Right hindlimb (tissue), 1 donor: ENCODE data around the gene IFT172.
A peak's percentile ranks its signal among the peaks of the same experiment; 100 is the strongest.
"Not testable (repeated sequence)": the region's sequence is repeated elsewhere in the genome, so short reads cannot be mapped to it uniquely, and the experiment has no call there.

ENCODE experiments used
- DNase-seq: peaks from one replicate; pipeline ENCODE4 v3.0.0-alpha.2; 2018

Gene IFT172, protein sequence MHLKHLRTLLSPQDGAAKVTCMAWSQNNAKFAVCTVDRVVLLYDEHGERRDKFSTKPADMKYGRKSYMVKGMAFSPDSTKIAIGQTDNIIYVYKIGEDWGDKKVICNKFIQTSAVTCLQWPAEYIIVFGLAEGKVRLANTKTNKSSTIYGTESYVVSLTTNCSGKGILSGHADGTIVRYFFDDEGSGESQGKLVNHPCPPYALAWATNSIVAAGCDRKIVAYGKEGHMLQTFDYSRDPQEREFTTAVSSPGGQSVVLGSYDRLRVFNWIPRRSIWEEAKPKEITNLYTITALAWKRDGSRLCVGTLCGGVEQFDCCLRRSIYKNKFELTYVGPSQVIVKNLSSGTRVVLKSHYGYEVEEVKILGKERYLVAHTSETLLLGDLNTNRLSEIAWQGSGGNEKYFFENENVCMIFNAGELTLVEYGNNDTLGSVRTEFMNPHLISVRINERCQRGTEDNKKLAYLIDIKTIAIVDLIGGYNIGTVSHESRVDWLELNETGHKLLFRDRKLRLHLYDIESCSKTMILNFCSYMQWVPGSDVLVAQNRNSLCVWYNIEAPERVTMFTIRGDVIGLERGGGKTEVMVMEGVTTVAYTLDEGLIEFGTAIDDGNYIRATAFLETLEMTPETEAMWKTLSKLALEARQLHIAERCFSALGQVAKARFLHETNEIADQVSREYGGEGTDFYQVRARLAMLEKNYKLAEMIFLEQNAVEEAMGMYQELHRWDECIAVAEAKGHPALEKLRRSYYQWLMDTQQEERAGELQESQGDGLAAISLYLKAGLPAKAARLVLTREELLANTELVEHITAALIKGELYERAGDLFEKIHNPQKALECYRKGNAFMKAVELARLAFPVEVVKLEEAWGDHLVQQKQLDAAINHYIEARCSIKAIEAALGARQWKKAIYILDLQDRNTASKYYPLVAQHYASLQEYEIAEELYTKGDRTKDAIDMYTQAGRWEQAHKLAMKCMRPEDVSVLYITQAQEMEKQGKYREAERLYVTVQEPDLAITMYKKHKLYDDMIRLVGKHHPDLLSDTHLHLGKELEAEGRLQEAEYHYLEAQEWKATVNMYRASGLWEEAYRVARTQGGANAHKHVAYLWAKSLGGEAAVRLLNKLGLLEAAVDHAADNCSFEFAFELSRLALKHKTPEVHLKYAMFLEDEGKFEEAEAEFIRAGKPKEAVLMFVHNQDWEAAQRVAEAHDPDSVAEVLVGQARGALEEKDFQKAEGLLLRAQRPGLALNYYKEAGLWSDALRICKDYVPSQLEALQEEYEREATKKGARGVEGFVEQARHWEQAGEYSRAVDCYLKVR (N-terminal part only)

DNA sequence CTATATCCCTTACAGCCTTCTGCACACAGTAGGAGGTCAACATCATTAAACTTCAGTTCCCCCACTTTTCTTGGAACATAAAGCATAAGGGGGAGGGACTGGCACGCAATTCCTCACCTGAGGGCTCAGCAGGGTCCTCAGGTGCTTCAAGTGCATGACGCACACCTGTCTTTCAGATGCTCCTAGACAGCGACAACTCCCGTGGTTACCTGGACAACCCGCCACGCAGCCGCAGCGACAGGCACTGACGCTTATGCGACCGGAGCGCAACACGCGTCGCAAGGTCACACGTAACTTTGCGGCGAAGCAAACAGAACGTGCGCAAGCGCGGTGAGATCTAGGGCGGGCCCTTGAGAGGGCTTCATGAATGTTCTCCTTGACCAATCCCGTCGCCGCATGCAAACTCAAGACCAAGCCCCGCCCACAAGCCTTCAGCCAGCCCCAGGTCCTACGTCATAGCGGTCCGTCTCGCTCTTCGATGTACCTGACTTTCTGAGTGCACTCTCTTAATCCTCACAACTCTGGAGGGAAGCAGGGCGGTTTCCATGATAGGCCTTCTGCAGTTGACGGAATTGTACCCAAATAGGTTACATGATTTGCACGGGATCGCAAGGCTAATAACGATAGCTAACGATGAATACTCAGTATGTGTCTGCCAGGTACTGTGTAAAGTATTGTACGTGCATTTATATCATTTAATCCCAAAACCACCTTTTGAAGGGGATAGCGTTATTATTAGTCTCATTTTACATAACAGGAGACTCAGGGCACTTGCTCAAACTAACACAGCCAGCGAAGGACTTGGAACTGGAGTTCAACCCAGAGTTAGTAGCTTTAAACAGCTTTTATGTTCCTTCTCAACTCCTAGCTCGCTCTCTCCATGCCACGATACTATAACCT lies at the start of gene IFT172:
TSS of gene IFT172 (minus strand) at position 246 of the 900 bp plus-strand sequence. CDS start at position 156, 90 bp downstream.
- DNase-seq = peak; percentile 98

- not testable (repeated sequence) for DNase-seq
These were observed 49.4 kb upstream of the IFT172 start for GRCh38 chr2:27538839-27539450.

GRCh38 chr2:27537287-27537686 lies 47.7 kb upstream of the IFT172 start:
- DNase-seq = no peak

GRCh38 chr2:27531983-27532382 lies 42.4 kb upstream of the IFT172 start:
- no peak for DNase-seq

- DNase-seq = no peak
These were observed 37.6 kb upstream of the IFT172 start for GRCh38 chr2:27527182-27527581.

DNA sequence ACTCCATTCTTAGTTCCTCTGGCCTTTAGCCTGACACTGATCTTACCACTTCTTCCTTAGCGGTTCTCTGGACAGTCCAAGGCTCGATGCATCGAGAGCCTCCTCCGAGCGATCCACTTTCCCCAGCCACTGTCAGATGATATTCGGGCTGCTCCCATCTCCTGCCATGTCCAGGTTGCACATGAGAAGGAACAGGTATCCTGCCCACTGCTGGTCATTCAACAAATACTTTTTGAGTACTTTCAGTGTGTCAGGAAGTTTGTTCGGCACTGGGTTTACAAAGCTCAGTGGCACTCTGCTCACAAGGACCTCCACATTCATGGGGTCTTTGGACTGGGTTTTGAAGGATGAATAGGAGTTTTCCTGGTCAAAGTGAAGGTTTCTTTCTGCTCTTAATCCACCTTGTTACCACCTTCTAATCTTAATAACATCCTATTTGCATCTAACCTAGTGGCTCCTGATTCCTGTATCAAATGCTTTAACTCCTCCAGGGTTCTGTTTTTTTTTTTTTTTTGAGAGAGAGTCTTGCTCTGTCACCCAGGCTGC lies 32.9 kb upstream of the IFT172 start:
- no peak for DNase-seq

DNA sequence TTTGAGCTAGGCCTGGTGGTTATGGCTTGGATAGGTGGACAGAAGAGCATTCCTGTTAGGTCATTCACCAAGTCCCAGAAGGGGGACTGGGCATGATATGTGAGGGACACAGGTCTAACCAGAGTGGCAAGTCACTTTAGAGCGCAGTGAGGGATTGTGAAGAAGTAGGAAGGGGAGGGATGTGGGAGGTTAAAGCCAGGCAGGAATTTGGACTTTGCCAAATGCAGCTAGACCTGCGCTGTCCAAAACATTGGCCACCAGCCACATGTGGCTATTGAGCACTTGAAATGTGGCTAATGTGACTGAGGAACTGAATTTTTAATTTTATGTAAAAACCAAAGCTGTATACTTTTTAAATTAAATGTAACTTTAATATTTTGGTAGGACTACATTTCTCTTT lies 30.8 kb upstream of the IFT172 start:
- DNase-seq = no peak

GRCh38 chr2:27518782-27519113 lies 29.2 kb upstream of the IFT172 start:
- DNase-seq = no peak

- DNase-seq = no peak
These were observed 28.7 kb upstream of the IFT172 start for GRCh38 chr2:27518113-27518781.

- no peak for DNase-seq
These were observed 19.8 kb upstream of the IFT172 start for GRCh38 chr2:27509326-27509725.

DNA sequence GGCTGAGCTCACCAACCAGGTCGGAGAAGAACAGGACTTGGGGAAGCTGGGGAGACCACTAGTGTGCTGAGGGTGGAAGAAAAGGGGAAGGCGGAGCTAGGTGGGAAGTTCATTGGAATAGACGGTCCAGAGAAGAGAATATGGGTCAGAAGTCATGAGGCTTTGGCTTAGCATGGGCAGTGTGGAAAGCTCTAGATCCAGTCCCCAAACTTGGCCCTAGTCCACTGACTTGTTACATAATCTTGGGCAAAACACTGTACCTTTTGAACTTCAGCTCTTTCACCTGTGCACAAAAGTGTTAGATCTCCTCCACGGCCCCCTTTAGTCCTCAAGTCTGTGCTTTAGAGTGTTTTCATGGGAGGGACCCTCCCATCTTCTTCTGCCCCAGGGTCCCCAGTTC lies 17.8 kb upstream of the IFT172 start:
- no peak for DNase-seq

GRCh38 chr2:27506587-27506986 lies 17.0 kb upstream of the IFT172 start:
- DNase-seq = no peak

GRCh38 chr2:27502142-27502541 lies 12.6 kb upstream of the IFT172 start:
- DNase-seq = no peak

DNA sequence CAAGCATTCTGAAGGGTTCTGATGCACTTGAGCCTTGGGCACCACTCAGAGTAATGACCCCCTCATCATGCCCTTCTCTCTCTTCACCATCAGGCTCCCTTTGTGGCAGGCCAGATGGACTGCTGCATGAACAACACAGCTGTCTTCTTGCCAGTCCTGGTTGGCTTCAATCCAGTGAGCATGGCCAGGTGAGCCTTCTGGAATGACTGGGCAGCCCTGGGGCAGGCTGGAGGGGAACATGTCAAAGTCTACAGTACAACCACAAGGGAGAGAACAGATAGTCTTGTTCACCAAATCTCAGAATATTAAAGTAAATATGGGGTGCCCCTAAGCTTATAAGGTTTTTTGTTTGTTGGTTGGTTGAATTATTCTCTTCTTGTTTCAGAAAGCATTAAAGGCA lies 11.5 kb upstream of the IFT172 start:
- no peak for DNase-seq

- no peak for DNase-seq
These were observed 9.4 kb upstream of the IFT172 start for GRCh38 chr2:27498975-27499374.

DNA sequence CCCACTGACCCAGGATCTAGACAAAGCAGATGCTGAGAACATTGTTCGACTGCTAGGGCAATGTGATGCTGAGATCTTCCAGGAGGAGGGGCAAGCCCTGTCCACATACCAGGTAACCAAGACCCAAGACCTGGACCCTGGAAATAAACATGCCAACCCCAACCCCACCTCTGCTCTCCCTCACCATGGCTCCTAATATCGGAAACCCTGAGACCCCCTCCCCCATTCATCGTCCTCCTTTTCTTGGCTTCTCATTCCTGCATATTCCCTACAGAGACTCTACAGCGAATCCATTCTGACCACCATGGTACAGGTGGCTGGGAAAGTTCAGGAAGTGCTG lies 7.7 kb upstream of the IFT172 start:
- no peak for DNase-seq

DNA sequence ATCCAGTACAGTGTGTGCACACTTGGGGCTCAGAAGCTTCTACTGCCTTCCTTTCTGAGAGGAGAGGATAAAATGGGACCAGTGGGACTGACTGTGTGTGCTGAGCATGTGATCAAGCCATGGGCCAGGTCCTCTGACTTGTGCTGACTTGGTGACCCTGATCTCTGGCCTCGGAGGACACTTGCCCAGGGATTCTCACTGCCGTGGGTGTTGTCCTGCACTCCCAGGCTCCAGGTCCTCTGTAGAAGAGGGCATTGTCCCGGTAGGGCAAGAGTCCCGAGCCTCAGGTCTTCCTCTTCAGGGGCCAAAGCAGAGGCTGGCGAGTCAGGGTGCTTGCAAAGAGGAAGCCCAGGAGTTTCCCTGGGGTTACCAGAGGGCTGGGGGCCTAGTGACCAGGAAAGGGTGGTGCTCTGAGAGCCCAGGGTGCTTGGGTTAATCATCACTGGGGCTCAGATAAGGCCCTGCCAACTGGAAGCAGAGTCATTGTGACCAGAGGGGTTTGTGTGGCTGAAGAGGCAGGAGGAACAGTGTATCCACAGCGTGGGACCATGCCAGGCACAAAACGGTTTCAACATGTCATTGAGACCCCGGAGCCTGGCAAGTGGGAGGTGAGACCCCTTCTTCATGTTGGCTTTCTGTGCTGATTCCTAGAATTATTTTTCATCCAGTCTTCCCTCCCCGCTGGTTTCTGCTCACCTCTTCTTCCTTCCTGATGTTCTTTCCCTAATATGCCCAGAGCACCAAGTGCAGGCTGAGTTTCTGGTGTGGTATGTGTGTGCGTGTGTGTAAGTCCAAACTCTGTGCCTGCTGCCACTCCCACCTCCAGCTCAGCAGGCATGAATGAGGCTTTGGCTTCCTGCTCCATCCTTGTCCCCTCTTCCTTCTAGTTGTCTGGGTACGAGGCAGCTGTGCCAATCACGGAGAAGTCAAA lies 7.1 kb upstream of the IFT172 start, which contains the start of gene GCKR:
TSS of gene GCKR (plus strand) at position 483 of the 931 bp plus-strand sequence. CDS start at position 549, 66 bp downstream.
- no peak for DNase-seq

DNA sequence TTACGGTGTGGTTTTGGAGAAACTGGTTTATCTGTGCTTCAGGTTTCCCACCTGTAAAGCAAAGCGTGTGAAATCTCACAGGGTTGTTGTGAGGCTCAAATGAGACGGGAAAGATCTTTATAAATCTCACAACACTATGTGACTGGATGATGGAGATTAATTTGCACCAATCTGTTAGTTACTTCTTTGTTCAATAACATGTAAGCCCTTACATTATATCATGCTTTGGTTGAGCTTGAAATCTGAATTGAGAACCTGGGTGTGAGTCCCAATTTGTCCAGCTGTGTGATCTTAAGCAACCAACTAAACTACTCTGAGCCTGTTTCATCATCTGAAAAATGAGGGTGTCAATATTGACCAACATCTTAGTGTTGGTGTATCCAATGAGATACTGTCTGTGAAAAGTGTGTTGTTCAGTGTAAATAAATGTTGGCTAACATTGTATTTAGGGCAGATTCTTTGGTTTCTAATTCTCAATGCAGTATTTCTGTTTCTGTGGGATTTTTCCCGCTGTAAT lies 6.4 kb upstream of the IFT172 start:
- no peak for DNase-seq

DNA sequence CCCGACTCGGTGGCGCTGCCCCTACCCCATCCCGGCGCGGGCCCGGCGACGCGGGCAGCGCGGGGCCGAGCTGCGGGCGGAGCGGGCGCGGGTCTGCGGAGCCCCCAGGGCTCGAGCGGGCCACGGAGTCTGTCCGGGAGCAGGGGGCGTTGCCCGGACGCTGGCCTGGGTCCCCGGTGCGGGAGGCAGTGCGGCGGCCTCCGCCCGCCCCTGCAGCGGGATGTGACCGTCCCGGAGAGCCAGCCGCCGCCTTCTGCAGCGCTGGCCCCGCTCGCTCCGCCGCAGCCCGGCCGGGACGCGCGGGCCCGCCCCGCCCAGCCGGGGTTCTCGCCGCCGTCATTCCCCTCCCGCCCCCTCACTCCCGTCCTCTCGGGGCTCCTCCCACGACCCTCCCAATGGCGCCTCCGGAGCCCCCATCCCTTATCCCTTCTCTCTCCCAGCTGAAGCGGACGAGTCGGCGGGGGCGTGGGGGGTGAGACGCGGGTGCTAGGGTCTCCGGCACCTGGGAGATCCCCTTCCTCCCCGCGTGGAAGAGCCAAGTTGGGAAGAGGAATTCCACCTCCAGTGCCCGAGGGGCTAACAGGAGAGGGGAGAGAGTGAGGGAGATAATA lies 5.5 kb upstream of the IFT172 start, which contains the start of gene FNDC4:
TSS of gene FNDC4 (minus strand) at position 257 of the 611 bp plus-strand sequence. CDS start 521 bp downstream, outside the sequence.
- peak; percentile 65 for DNase-seq
